Caki2 (cell line): ENCODE data around the gene CDK10. TPM values are rescaled to one million over a fixed set of nuclear protein-coding genes. Genes with fewer than 3 reads are reported as not detected.
"Not testable (repeated sequence)": the region's sequence is repeated elsewhere in the genome, so short reads cannot be mapped to it uniquely, and the experiment has no call there.

Experiments used
- DNase-seq: peaks from one replicate; pipeline ENCODE4 v3.0.0-alpha.2; 2015; ENCODE audit warnings: low read depth
- in situ Hi-C: cut with HindIII; loops from 2 replicates; pipeline ENCODE4 v1.10.0; 2016; ENCODE audit warnings: low sequenced_read_pairs, low pct_unique_long_range_greater_than_20kb, mixed read lengths
- total RNA-seq: library from RNA; depleted of rRNA; stranded (reverse); fragments of >200 nt; shearing (Covaris generic); gene quantifications from 2 replicates; pipeline ENCODE4 v1.2.3, GENCODE V29; 2014; ENCODE audit warnings: low replicate concordance

Gene CDK10
- total RNA-seq, 1 experiment from 2014 or later: 48.7 TPM

- in situ Hi-C loops: no loop called here
- no peak for DNase-seq
Measured at GRCh38 chr16:89661215-89661614, 25.3 kb upstream of the CDK10 start.

DNA sequence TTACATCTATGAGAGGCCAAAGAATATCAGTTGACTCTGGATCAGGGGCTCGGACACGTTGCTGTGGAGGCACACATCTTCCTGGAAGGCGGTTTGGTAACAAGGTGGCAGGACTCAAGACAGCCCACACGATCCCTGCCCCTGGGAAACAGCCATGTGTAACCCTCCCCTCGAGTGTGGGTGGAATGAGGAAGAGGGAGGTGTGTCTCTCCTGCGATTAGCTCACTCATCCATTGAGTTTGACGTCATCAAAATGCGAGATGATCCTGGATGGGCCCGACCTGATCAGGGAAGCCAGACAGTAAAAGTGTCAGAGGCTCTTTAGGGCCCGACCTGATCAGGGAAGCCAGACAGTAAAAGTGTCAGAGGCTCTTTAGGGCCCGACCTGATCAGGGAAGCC lies 22.3 kb upstream of the CDK10 start:
- DNase-seq, in situ Hi-C loops: not testable (repeated sequence)

DNA sequence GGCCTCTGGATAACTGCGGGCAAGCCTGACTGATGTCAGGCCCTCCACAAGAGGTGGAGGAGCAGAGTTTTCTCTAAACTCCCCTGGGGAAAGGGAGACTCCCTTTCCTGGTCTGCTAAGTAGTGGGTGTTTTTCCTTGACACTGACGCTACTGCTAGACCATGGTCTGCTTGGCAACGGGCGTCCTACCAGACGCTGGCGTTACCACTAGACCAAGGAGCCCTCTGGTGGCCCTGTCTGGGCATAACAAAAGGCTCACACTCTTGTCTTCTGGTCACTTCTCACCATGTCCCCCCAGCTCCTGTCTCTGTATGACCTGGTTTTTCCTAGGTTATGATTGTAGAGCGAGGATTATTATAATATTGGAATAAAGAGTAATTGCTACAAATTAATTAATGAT lies 19.5 kb upstream of the CDK10 start:
- in situ Hi-C loops, DNase-seq: not testable (repeated sequence)

DNA sequence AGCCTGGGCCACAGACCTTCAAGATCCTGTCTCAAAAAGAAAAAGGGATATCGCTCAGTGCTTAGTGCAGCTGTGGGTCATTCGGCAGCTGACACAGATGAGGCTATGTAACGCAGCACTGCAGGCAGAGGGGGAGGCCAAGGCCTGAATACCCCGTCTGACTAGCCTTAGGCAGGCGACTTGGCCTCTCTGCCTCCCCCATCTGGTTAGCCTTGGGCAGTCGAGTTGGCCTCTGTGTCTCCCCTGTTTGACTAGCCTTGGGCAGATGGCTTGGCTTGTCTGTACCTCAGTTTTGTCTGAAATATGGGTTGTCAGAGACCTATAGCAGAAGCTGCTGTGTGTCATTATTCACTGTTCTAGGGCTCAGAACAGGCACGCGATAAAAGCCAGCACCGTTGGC lies 18.9 kb upstream of the CDK10 start:
- DNase-seq: no peak
- in situ Hi-C loops: no loop called here

GRCh38 chr16:89668790-89669158 lies 17.7 kb upstream of the CDK10 start:
- in situ Hi-C loops: no loop called here
- no peak for DNase-seq

GRCh38 chr16:89669755-89670154 lies 16.7 kb upstream of the CDK10 start:
- in situ Hi-C loops: no loop called here

DNA sequence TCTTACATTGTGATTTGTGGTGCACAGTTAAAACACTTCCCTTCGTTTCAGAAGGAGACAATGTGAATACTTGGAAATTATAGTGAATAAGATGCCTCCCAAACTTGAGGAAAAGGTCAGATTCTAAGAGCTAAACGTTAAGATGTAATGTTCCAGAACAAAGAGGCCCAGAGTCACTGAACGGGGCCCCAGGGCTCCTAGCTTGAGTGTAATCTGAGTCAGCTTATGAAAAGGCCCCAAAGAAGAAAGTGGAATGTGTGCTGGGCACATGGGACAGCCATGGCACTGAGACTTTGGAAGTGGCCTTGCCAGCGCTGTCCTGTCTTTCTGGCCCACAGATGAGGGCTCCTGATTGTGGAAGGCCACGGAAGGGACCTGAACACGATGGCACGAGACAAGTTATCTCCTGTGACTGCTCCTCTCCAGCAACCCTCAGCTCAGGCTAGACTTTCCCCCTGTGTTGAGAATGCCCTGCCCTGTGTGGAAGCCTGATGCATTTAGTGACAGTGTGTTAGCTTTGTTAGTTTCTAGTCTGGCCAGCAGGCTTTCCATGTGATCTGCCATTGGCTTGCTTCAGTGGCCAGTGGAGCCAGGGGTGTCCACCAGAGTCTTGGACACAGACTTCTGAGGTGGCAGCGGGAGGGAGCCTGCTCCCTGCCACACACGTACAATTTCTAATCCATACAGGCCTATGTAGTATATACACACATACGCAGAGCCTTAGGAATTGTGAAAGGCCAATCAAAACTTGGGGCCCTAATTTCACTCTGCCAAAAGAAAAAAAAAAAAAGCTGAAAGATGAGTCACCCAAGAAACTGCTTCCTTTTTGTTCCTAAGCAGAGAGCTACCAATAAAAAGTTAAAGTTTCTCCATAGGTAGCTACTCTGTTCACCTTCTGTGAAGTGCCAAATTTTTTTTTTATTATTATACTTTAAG lies 15.7 kb upstream of the CDK10 start:
- DNase-seq: peak; percentile 31
- in situ Hi-C loops: no loop called here

More at GRCh38 chr16:89669755-89670154, 16.7 kb upstream of the CDK10 start:
- no peak for DNase-seq

DNA sequence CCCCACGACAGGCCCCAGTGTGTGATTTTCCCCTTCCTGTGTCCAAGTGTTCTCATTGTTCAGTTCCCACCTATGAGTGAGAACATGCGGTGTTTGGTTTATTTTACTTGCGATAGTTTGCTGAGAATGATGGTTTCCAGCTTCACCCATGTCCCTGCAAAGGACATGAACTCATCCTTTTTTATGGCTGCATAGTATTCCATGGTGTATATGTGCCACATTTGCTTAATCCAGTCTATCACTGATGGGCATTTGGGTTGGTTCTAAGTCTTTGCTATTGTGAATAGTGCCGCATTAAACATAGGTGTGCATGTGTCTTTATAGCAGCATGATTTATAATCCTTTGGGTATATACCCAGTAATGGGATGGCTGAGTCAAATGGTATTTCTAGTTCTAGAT lies 14.9 kb upstream of the CDK10 start:
- in situ Hi-C loops, DNase-seq: not testable (repeated sequence)

DNA sequence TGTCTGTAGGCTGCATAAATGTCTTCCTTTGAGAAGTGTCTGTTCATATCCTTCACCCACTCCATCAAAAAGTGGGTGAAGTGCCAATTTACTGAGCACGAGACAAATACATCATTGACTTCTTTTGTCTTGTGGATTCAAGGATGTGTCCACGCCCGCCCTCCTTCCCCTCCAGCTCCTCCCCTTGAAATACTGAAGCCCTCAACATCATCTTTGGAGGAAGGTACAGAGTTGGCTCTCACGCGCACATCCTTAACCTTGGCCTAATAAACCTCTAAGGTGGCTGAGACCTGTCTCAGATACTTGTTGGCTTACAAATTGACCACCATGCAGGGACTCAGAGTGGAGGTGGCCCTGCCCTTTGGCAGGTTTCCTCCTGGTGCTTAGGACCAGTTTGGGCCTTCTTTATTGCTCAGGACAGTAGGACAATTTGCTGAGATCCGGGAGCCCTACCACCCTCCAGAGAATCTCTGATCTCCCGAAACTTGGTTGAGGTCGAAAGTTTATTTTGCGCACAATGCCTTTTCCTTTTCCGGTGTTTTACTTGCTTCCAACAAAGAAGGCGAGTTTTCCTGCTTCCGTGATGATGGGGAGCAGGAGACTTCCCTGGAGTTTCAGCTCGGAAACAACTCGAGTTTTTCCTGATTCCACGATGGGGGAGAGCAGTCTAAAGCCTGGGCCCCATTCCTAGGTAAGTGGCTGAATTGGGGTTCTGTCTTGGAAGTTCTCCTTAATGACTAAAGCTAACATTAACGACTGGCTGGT lies 14.1 kb upstream of the CDK10 start:
- DNase-seq: no peak
- in situ Hi-C loops: no loop called here

DNA sequence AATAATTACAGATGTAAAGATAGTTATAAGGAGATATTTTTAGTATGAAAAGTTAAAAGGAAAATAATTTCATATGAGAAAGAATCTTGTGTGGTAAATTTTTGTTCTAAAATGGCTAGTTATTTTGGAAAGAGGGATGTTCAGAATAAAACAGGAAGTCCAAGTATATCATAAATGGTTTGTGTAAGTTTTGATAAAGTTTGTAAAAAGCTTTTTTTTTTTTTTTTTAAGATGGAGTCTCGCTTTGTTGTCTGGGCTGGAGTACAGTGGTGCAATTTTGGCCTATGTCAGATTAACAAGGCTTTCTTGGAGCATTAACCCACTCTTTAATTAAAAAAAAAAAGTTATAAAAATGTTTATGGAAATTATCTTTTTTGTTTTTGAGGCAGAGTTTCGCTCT lies 8.2 kb upstream of the CDK10 start:
- in situ Hi-C loops: no loop called here
- no peak for DNase-seq

DNA sequence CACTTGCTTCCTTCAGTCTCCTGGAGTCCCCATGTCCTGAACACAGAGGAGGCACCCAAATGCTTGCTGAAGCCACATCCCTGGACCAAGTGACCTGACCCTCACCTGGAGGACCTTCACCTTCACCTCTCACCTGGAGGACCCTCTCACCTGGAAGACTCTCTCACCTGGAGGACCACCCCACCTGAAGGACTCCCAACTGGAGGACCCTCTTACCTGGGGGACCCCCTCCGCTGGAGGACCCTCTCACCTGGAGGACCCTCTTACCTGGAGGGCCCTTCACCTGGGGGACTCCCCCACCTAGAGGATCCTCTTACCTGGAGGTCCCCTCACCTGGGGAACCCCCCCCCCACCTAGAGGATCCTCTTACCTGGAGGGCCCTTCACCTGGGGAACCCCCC lies 573 bp upstream of the CDK10 start:
- in situ Hi-C loops: no loop called here
- no peak for DNase-seq

DNA sequence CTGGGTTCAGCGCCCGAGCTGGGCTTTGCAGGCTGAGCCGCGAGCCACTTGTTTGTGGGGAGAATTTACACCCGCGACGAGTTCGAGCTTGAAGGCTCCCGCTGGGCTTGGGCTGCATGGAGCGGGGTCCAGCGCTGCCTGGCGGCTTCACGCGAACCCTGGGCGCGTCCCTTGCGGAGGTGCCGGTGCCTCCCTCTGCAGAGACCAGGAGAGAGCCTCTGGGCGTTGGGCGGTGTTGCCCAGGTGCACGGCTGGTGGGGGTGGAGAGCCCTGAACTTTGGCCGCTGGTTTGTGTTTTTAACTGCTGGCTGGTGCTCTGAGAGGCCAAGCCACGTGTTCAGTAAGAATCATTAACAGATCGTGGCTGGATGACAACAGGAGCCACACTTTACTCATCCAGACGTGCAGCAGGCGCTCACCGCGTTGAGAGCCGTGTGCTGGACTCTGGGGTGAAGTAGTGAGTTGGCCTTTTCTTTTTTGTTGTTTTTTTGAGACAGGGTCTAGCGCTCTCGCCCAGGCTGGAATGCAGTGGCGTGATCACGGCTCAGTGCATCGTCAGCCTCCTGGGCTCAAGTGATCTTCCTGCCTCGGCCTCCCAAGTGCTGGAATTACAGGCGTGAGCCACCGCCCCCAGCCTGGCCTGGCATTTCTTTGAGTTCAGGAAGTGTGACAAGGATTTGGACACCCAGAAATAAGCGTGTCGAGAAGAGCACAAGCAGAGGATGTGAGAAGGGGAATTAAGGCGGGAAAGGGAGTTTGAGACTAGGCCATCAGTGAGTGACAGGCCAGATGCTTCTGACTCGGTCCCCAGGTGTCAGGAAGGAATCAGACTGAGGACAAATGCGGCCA lies 827 bp downstream of the CDK10 start:
- in situ Hi-C loops: no loop called here
- DNase-seq: peak; percentile 99

- in situ Hi-C loops: no loop called here
- DNase-seq: no peak
Measured at GRCh38 chr16:89688395-89688794, 1.9 kb downstream of the CDK10 start.

GRCh38 chr16:89689142-89689541 lies 2.7 kb downstream of the CDK10 start:
- no peak for DNase-seq
- in situ Hi-C loops: no loop called here

GRCh38 chr16:89689621-89690020 lies 3.1 kb downstream of the CDK10 start:
- in situ Hi-C loops: not testable (repeated sequence)

GRCh38 chr16:89690392-89690901 lies 4.0 kb downstream of the CDK10 start:
- DNase-seq: no peak
- in situ Hi-C loops: no loop called here

More at GRCh38 chr16:89689621-89690020, 3.1 kb downstream of the CDK10 start:
- DNase-seq: not testable (repeated sequence)

DNA sequence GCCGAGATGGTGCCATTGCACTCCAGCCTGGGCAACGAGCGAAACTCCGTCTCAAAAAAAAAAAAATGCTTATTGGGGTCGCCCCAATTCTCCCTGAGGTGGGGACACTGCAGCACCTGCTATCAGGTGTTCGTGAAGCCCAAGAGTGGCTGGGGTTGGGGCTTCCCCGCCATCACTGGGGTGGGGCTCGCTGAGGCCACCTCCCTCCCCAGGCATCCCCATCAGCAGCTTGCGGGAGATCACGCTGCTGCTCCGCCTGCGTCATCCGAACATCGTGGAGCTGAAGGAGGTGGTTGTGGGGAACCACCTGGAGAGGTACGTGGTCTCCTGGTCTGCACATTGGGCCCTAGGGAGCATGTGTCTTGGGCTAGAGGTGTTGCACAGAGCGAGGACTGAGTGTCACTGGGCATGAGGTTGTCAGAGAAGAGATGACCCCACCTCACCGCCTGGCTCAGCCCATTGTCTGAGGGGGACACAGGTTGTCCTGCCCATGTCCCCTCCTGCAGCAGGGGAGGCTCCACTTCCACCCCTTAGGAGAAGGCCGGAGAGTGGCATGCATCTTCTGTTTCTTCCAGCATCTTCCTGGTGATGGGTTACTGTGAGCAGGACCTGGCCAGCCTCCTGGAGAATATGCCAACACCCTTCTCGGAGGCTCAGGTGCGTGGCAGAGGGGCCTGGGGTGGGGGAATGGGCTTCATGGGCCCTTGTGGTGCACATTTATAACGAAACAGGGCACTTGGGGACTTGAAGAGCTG lies 4.9 kb downstream of the CDK10 start:
- in situ Hi-C loops: no loop called here
- DNase-seq: no peak
